Measurements from ENCODE around the gene CDK11B.

CDK11B gene

GRCh38 chr1:1620433-1621139, 38.2 kb downstream of the CDK11B start:
- H3K36me3 Mint-ChIP-seq (ENCODE audit: low read depth): peaks cover 3% of the 10 kb centered on the region
- no peaks in the 10 kb centered on the region for H3K9me3 Mint-ChIP-seq
- no peak overlapping the region for H3K4me3 Mint-ChIP-seq

GRCh38 chr1:1619917-1620361, 38.9 kb downstream of the CDK11B start:
- peaks cover 3% of the 10 kb centered on the region for H3K4me1 Mint-ChIP-seq (ENCODE audit: low read depth)
- H3K27ac Mint-ChIP-seq: no peak overlapping the region
- peaks cover 3% of the 10 kb centered on the region for H3K36me3 Mint-ChIP-seq (ENCODE audit: low read depth)
- H3K27me3 Mint-ChIP-seq (ENCODE audit: low read depth): no peaks in the 10 kb centered on the region
- H3K4me3 Mint-ChIP-seq: no peak overlapping the region
- H3K9me3 Mint-ChIP-seq: no peaks in the 10 kb centered on the region

More at GRCh38 chr1:1620433-1621139, 38.2 kb downstream of the CDK11B start:
- Mint-ChIP-seq H3K4me1 (ENCODE audit: low read depth) (peaks cover 2% of the 10 kb centered on the region), H3K27me3 (ENCODE audit: low read depth) (no peaks in the 10 kb centered on the region), H3K27ac (no peak overlapping the region)

- Mint-ChIP-seq H3K36me3 (ENCODE audit: low read depth) (peaks cover 4% of the 10 kb centered on the region), H3K9me3 (no peaks in the 10 kb centered on the region), H3K27me3 (ENCODE audit: low read depth) (no peaks in the 10 kb centered on the region), H3K27ac (no peak overlapping the region), H3K4me3 (no peak overlapping the region), H3K4me1 (ENCODE audit: low read depth) (peaks cover 17% of the 10 kb centered on the region)
These were observed 40.3 kb downstream of the CDK11B start for GRCh38 chr1:1618396-1619068.

GRCh38 chr1:1617925-1618324, 40.9 kb downstream of the CDK11B start:
- H3K27ac Mint-ChIP-seq: no peak overlapping the region
- H3K27me3 Mint-ChIP-seq (ENCODE audit: low read depth): no peaks in the 10 kb centered on the region
- peaks cover 5% of the 10 kb centered on the region for H3K36me3 Mint-ChIP-seq (ENCODE audit: low read depth)
- peak overlapping the region; percentile 79 for H3K4me3 Mint-ChIP-seq
- no peaks in the 10 kb centered on the region for H3K9me3 Mint-ChIP-seq
- H3K4me1 Mint-ChIP-seq (ENCODE audit: low read depth): peaks cover 19% of the 10 kb centered on the region

- H3K4me1 Mint-ChIP-seq (ENCODE audit: low read depth): peaks cover 19% of the 10 kb centered on the region
- H3K27ac Mint-ChIP-seq: no peak overlapping the region
- H3K27me3 Mint-ChIP-seq (ENCODE audit: low read depth): no peaks in the 10 kb centered on the region
These were observed 41.3 kb downstream of the CDK11B start for GRCh38 chr1:1617516-1617915.

GRCh38 chr1:1616838-1617237, 42.0 kb downstream of the CDK11B start:
- Mint-ChIP-seq H3K36me3 (ENCODE audit: low read depth) (peaks cover 5% of the 10 kb centered on the region), H3K27ac (peak overlapping the region; percentile 77), H3K9me3 (no peaks in the 10 kb centered on the region), H3K4me3 (peak overlapping the region; percentile 79), H3K4me1 (ENCODE audit: low read depth) (peaks cover 19% of the 10 kb centered on the region), H3K27me3 (ENCODE audit: low read depth) (no peaks in the 10 kb centered on the region)

More at GRCh38 chr1:1617516-1617915, 41.3 kb downstream of the CDK11B start:
- peaks cover 5% of the 10 kb centered on the region for H3K36me3 Mint-ChIP-seq (ENCODE audit: low read depth)
- no peaks in the 10 kb centered on the region for H3K9me3 Mint-ChIP-seq
- peak overlapping the region; percentile 79 for H3K4me3 Mint-ChIP-seq

GRCh38 chr1:1616045-1616790, 42.6 kb downstream of the CDK11B start:
- Mint-ChIP-seq H3K4me1 (ENCODE audit: low read depth) (peaks cover 19% of the 10 kb centered on the region), H3K27ac (peak overlapping the region; percentile 77), H3K4me3 (peak overlapping the region; percentile 79), H3K9me3 (no peaks in the 10 kb centered on the region), H3K27me3 (ENCODE audit: low read depth) (no peaks in the 10 kb centered on the region), H3K36me3 (ENCODE audit: low read depth) (peaks cover 5% of the 10 kb centered on the region)

GRCh38 chr1:1615256-1616044, 43.4 kb downstream of the CDK11B start, which contains the start of gene MIB2:
Gene MIB2 (plus strand): TSS chr1:1615500. CDS start chr1:1623453, 7,953 bp downstream.
- Mint-ChIP-seq H3K9me3 (no peaks in the 10 kb centered on the region), H3K36me3 (ENCODE audit: low read depth) (peaks cover 5% of the 10 kb centered on the region), H3K27me3 (ENCODE audit: low read depth) (no peaks in the 10 kb centered on the region), H3K4me1 (ENCODE audit: low read depth) (peaks cover 19% of the 10 kb centered on the region), H3K4me3 (peak within 1 kb of the TSS; percentile 94), H3K27ac (peak within 1 kb of the TSS; percentile 93)

- peaks cover 19% of the 10 kb centered on the region for H3K4me1 Mint-ChIP-seq (ENCODE audit: low read depth)
- no peaks in the 10 kb centered on the region for H3K9me3 Mint-ChIP-seq
- no peaks in the 10 kb centered on the region for H3K27me3 Mint-ChIP-seq (ENCODE audit: low read depth)
- peak overlapping the region; percentile 93 for H3K27ac Mint-ChIP-seq
- peak overlapping the region; percentile 94 for H3K4me3 Mint-ChIP-seq
- H3K36me3 Mint-ChIP-seq (ENCODE audit: low read depth): peaks cover 5% of the 10 kb centered on the region
These were observed 43.9 kb downstream of the CDK11B start for GRCh38 chr1:1614954-1615255.

GRCh38 chr1:1614204-1614953, 44.4 kb downstream of the CDK11B start:
- H3K27ac Mint-ChIP-seq: peak overlapping the region; percentile 93

GRCh38 chr1:1613509-1614082, 45.2 kb downstream of the CDK11B start:
- Mint-ChIP-seq H3K27me3 (ENCODE audit: low read depth) (no peaks in the 10 kb centered on the region), H3K9me3 (no peaks in the 10 kb centered on the region), H3K4me1 (ENCODE audit: low read depth) (peaks cover 19% of the 10 kb centered on the region), H3K36me3 (ENCODE audit: low read depth) (peaks cover 5% of the 10 kb centered on the region), H3K27ac (peak overlapping the region; percentile 93), H3K4me3 (peak overlapping the region; percentile 94)

More at GRCh38 chr1:1614204-1614953, 44.4 kb downstream of the CDK11B start:
- Mint-ChIP-seq H3K9me3 (no peaks in the 10 kb centered on the region), H3K4me3 (peak overlapping the region; percentile 94), H3K27me3 (ENCODE audit: low read depth) (no peaks in the 10 kb centered on the region), H3K4me1 (ENCODE audit: low read depth) (peaks cover 19% of the 10 kb centered on the region), H3K36me3 (ENCODE audit: low read depth) (peaks cover 5% of the 10 kb centered on the region)

- Mint-ChIP-seq H3K36me3 (ENCODE audit: low read depth) (peaks cover 2% of the 10 kb centered on the region), H3K9me3 (no peaks in the 10 kb centered on the region), H3K4me3 (no peak overlapping the region), H3K27me3 (ENCODE audit: low read depth) (no peaks in the 10 kb centered on the region), H3K27ac (no peak overlapping the region), H3K4me1 (ENCODE audit: low read depth) (peaks cover 21% of the 10 kb centered on the region)
These were observed 46.8 kb downstream of the CDK11B start for GRCh38 chr1:1612104-1612400.

GRCh38 chr1:1610796-1611195, 48.0 kb downstream of the CDK11B start:
- H3K36me3 Mint-ChIP-seq (ENCODE audit: low read depth): peaks cover 4% of the 10 kb centered on the region
- no peaks in the 10 kb centered on the region for H3K9me3 Mint-ChIP-seq
- no peak overlapping the region for H3K4me3 Mint-ChIP-seq
- no peaks in the 10 kb centered on the region for H3K27me3 Mint-ChIP-seq (ENCODE audit: low read depth)
- H3K4me1 Mint-ChIP-seq (ENCODE audit: low read depth): peaks cover 26% of the 10 kb centered on the region
- H3K27ac Mint-ChIP-seq: no peak overlapping the region

Data from T-helper 1 cell treated with Interleukin-12 subunit alpha and Interleukin-12 subunit beta and Interleukin-4 antibody, amounts not matched to agents 30 μg/mL and 1 μg/mL, for 36 hours (primary cell).